H1 (cell line): ENCODE data around the gene SLC35E3. TPM values are rescaled to one million over a fixed set of nuclear protein-coding genes. Genes with fewer than 3 reads are reported as not detected.

Source experiments
- CTCF ChIA-PET: fragments of 300-600 bp; sonication (Branson Sonifier 250); formaldehyde crosslinking; loops from one replicate; lab custom pipeline; 2021; ENCODE audit not compliant: partially characterized antibody; lab: Charles Lee
- POLR2A ChIA-PET: fragments of 300-600 bp; sonication (Branson Sonifier 250); formaldehyde crosslinking; loops from one replicate; lab custom pipeline; 2021; ENCODE audit warnings: inconsistent platforms; ENCODE audit not compliant: partially characterized antibody; lab: Charles Lee
- DNase-seq, 2 experiments: peaks; one replicate each; pipeline versions ENCODE4 v3.0.0 to v3.0.0-alpha.2; 2010 to 2022; ENCODE audit warnings: low spot score in 2 of 2, low read depth in 1 of 2, mixed read lengths in 1 of 2
- FAIRE-seq: peaks from 2 replicates; lab custom pipeline; 2011; peaks lifted over from hg19 to GRCh38; lab: Jason Lieb, UNC
- H2AFZ ChIP-seq: 2 replicates; pipeline ENCODE4 v1.8.1; 2012; ENCODE audit warnings: low read length, inconsistent platforms
- H2AK5ac ChIP-seq: 2 replicates; pipeline ENCODE4 v1.6.1; 2013; ENCODE audit warnings: low read depth, low read length
- H2BK120ac ChIP-seq: replicated peaks from 2 replicates; pipeline ENCODE3; 2013; ENCODE audit warnings: low read depth, low read length, inconsistent platforms
- H2BK12ac ChIP-seq: 2 replicates; pipeline ENCODE4 v1.6.1; 2013; ENCODE audit warnings: low read depth, low read length
- H2BK15ac ChIP-seq: 2 replicates; pipeline ENCODE4 v1.6.1; 2013; ENCODE audit warnings: low read length
- H2BK20ac ChIP-seq: 2 replicates; pipeline ENCODE4 v1.6.1; 2013; ENCODE audit warnings: low read length
- H2BK5ac ChIP-seq: 2 replicates; pipeline ENCODE4 v1.6.1; 2013; ENCODE audit warnings: low read depth, low read length
- H3K14ac ChIP-seq: 2 replicates; pipeline ENCODE4 v1.6.1; 2013; ENCODE audit warnings: inconsistent platforms; ENCODE audit not compliant: insufficient read length
- H3K18ac ChIP-seq: 2 replicates; pipeline ENCODE4 v1.6.1; 2013; ENCODE audit warnings: low read length; ENCODE audit errors: extremely low read depth
- H3K23ac ChIP-seq: 2 replicates; pipeline ENCODE4 v1.6.1; 2013; ENCODE audit warnings: inconsistent platforms; ENCODE audit not compliant: insufficient read length
- H3K23me2 ChIP-seq: 2 replicates; pipeline ENCODE4 v1.6.1; 2013; ENCODE audit warnings: low read depth, low read length
- H3K27ac ChIP-seq: 2 replicates; pipeline ENCODE4 v1.6.1; 2011; ENCODE audit warnings: low read depth, low read length, inconsistent platforms
- H3K27me3 ChIP-seq, 4 experiments: replicated peaks in 1 of 4; 1 replicate in 1 of 4; 2 replicates in 3 of 4; pipeline versions ENCODE4 v1.6.1 to v1.8.1; 2011 to 2013; ENCODE audit warnings: low read length in 3 of 4, mild to moderate bottlenecking in 3 of 4, inconsistent platforms in 2 of 4, mixed read lengths in 2 of 4, moderate library complexity in 1 of 4; ENCODE audit not compliant: control insufficient read depth in 3 of 4, insufficient read depth in 3 of 4; ENCODE audit errors: extremely low read depth in 1 of 4
- H3K36me3 ChIP-seq, 4 experiments: 2 replicates each; pipeline versions ENCODE4 v1.6.1 to v1.8.1; 2011 to 2013; ENCODE audit warnings: mild to moderate bottlenecking in 4 of 4, low read length in 3 of 4, moderate library complexity in 2 of 4, control low read depth in 1 of 4, inconsistent platforms in 1 of 4; ENCODE audit not compliant: insufficient read depth in 4 of 4, control insufficient read depth in 2 of 4
- H3K4ac ChIP-seq: replicated peaks from 2 replicates; pipeline ENCODE3; 2013; ENCODE audit warnings: low read length, low read depth, mixed read lengths, inconsistent platforms; ENCODE audit not compliant: insufficient read length
- H3K4me1 ChIP-seq, 4 experiments: replicated peaks in 1 of 4; 1 replicate in 1 of 4; 2 replicates in 3 of 4; pipeline versions ENCODE4 v1.6.1 to v1.8.1; 2011 to 2013; ENCODE audit warnings: low read length in 3 of 4, inconsistent platforms in 2 of 4, mixed read lengths in 1 of 4; ENCODE audit not compliant: insufficient read depth in 4 of 4, control insufficient read depth in 3 of 4
- H3K4me2 ChIP-seq, 2 experiments: 2 replicates each; pipeline versions ENCODE4 v1.6.1 to v1.8.1; 2011 to 2013; ENCODE audit warnings: low read depth in 2 of 2, low read length in 2 of 2, control low read depth in 1 of 2, inconsistent platforms in 1 of 2, mild to moderate bottlenecking in 1 of 2; ENCODE audit not compliant: insufficient read depth in 1 of 2
- H3K4me3 ChIP-seq, 4 experiments: fragments of 200-600, 300-600 bp in 1 of 4; sonication (generic), shearing (Covaris generic), sonication (Bioruptor Twin) in 1 of 4; 2 replicates each; pipeline versions ENCODE4 v1.5.1 to v1.8.1; 2011 to 2016; ENCODE audit warnings: low read length in 4 of 4, low read depth in 3 of 4, control low read depth in 2 of 4, inconsistent platforms in 2 of 4, mild to moderate bottlenecking in 2 of 4, mixed read lengths in 1 of 4, moderate library complexity in 1 of 4; ENCODE audit not compliant: insufficient read depth in 2 of 4; ENCODE audit errors: extremely low read depth in 1 of 4
- H3K56ac ChIP-seq: replicated peaks from 2 replicates; pipeline ENCODE3; 2013; ENCODE audit warnings: low read depth, mild to moderate bottlenecking, mixed read lengths, low read length, inconsistent platforms; ENCODE audit not compliant: insufficient read length
- H3K79me1 ChIP-seq: 2 replicates; pipeline ENCODE4 v1.6.1; 2013; ENCODE audit warnings: low read depth, low read length, control low read depth
- H3K79me2 ChIP-seq, 2 experiments: 2 replicates each; pipeline versions ENCODE4 v1.6.1 to v1.8.1; 2012 to 2013; ENCODE audit warnings: low read length in 2 of 2, mild to moderate bottlenecking in 2 of 2, inconsistent platforms in 1 of 2; ENCODE audit not compliant: insufficient read depth in 2 of 2, control insufficient read depth in 1 of 2
- H3K9ac ChIP-seq, 4 experiments: replicated peaks in 1 of 4; 1 replicate in 1 of 4; 2 replicates in 3 of 4; pipeline versions ENCODE4 v1.6.1 to v1.8.1; 2011 to 2013; ENCODE audit warnings: low read depth in 3 of 4, low read length in 3 of 4, control low read depth in 2 of 4, mild to moderate bottlenecking in 2 of 4, moderate library complexity in 2 of 4, inconsistent platforms in 1 of 4; ENCODE audit errors: extremely low read depth in 1 of 4
- H3K9me3 ChIP-seq, 2 experiments: 2 replicates each; pipeline versions ENCODE4 v1.6.1 to v1.8.1; 2012 to 2013; ENCODE audit warnings: mild to moderate bottlenecking in 2 of 2, moderate library complexity in 2 of 2, control low read depth in 1 of 2, inconsistent platforms in 1 of 2, low read depth in 1 of 2, low read length in 1 of 2, mixed read lengths in 1 of 2; ENCODE audit not compliant: insufficient read depth in 2 of 2
- H4K20me1 ChIP-seq, 2 experiments: replicated peaks in 1 of 2; 2 replicates each; pipeline versions ENCODE3 to v1.8.1; 2011 to 2013; ENCODE audit warnings: inconsistent platforms in 2 of 2, low read length in 2 of 2, mild to moderate bottlenecking in 1 of 2; ENCODE audit not compliant: insufficient read depth in 2 of 2, control insufficient read depth in 1 of 2
- H4K5ac ChIP-seq: 2 replicates; pipeline ENCODE4 v1.6.1; 2013; ENCODE audit warnings: low read length, low read depth, mixed read lengths, inconsistent platforms; ENCODE audit not compliant: insufficient read length
- H4K8ac ChIP-seq: 2 replicates; pipeline ENCODE4 v1.8.0; 2013; ENCODE audit warnings: mild to moderate bottlenecking, moderate library complexity, low read length, inconsistent platforms; ENCODE audit not compliant: insufficient read depth; ENCODE audit errors: extremely low read depth
- H4K91ac ChIP-seq: replicated peaks from 2 replicates; pipeline ENCODE3; 2013; ENCODE audit warnings: low read length, mixed read lengths, inconsistent platforms; ENCODE audit not compliant: insufficient read length
- BRCA1 ChIP-seq: IDR thresholded peaks from 2 replicates; pipeline ENCODE4 v1.6.1; 2012; ENCODE audit warnings: low read depth, low read length, improper control_type of control experiment
- CREB1 ChIP-seq: IDR thresholded peaks from 2 replicates; pipeline ENCODE4 v1.6.1; 2012; ENCODE audit warnings: inconsistent platforms
- KDM1A ChIP-seq: fragments of 200-600, 300-600 bp; sonication (generic); IDR thresholded peaks from 2 replicates; pipeline ENCODE4 v1.7.1; 2016; ENCODE audit warnings: mild to moderate bottlenecking, low read length, borderline replicate concordance
- RAD21 ChIP-seq, 2 experiments: IDR thresholded peaks in 1 of 2; conservative IDR thresholded peaks in 1 of 2; 2 replicates each; pipeline ENCODE4 v1.6.1; 2011; ENCODE audit warnings: low read depth in 2 of 2, low read length in 2 of 2, improper control_type of control experiment in 1 of 2, inconsistent platforms in 1 of 2, mild to moderate bottlenecking in 1 of 2, moderate library complexity in 1 of 2
- RBBP5 ChIP-seq: IDR thresholded peaks from 2 replicates; pipeline ENCODE4 v1.7.1; 2012; ENCODE audit warnings: low read depth, mild to moderate bottlenecking, inconsistent platforms, low read length, moderate library complexity, borderline replicate concordance
- WGBS, 2 experiments: shearing (Covaris generic) in 1 of 2; methylation state at CpG; one replicate each; pipeline versions ENCODE4 v1.1.6 to v1.1.7; 2013 to 2015; ENCODE audit warnings: low lambda C conversion rate in 2 of 2, mixed read lengths in 2 of 2, inconsistent platforms in 1 of 2, low coverage in 1 of 2, missing lambda C conversion rate in 1 of 2; ENCODE audit not compliant: insufficient replicate concordance in 2 of 2, insufficient coverage in 1 of 2, insufficient read length in 1 of 2; ENCODE audit errors: extremely low coverage in 1 of 2, missing lambda C conversion rate in 1 of 2; 5-methylcytosine and 5-hydroxymethylcytosine counted together
- polyA plus RNA-seq, 7 experiments: library from polyadenylated mRNA; depleted of rRNA in 3 of 7; stranded (reverse) in 5 of 7; unstranded in 2 of 7; fragments of >200 nt in 5 of 7; fragments of 200-250 nt in 2 of 7; gene quantifications; 1 replicate in 5 of 7; 2 replicates in 1 of 7; 4 replicates in 1 of 7; pipeline versions ENCODE4 v1.2.1 to v1.2.3, GENCODE V29; 2011 to 2013; ENCODE audit warnings: missing spikeins in 2 of 7, mixed read lengths in 2 of 7
- total RNA-seq: library from RNA; stranded (reverse); fragmentation: NEBNext Ultra II Directional; extraction: Animal tissue kit (Norgen Biotek cat#: 25700); gene quantifications from 2 replicates; pipeline ENCODE4 v1.2.1, GENCODE V29; 2021

The SLC35E3 gene
- total and polyA plus RNA-seq, 2 of the 8 experiments (the other 6 are each of a cell fraction or from before 2014, with no cell fraction given) = 10.0 to 10.9 TPM

GRCh38 chr12:68809190-68810026 lies 63.4 kb downstream of the SLC35E3 start:
- H3K79me2 ChIP-seq = peaks cover 4 to 56% of the 10 kb centered on the region in 2 experiments
- CTCF ChIA-PET = interaction anchor here (1.1 to 2.2 kb wide), 3 partner anchors 8 to 27 kb away, joined by 3 to 14 read pairs (median 3); no protein-coding TSS in a partner anchor
- no peak overlapping the region for H2BK15ac ChIP-seq
- H3K4me1 ChIP-seq = peaks cover 3 to 9% (median 6%) of the 10 kb centered on the region in 4 experiments; a peak in 5 of 7 replicates
- peak overlapping the region; percentile 88 for H4K91ac ChIP-seq
- H2BK12ac ChIP-seq = peak overlapping the region; percentile 53; the same call in 1 of the 2 replicates
- no peak overlapping the region for H4K5ac ChIP-seq
- no peaks in the 10 kb centered on the region for H3K9me3 ChIP-seq
- H2BK5ac ChIP-seq = peak overlapping the region; percentile 99; the same call in 1 of the 2 replicates
- no peak overlapping the region for H3K14ac ChIP-seq
- FAIRE-seq (no peak), DNase-seq (no peak)
- H2BK20ac ChIP-seq = no peak overlapping the region
- H3K4ac ChIP-seq = peak overlapping the region; percentile 69
- no peaks in the 10 kb centered on the region; the same call in 1 of the 2 replicates for H3K79me1 ChIP-seq
- H2BK120ac ChIP-seq = peak overlapping the region; percentile 83
- no peak overlapping the region for H3K56ac ChIP-seq
- H3K23me2 ChIP-seq = peaks cover 2% of the 10 kb centered on the region
- peaks cover 0 to 43% (median 18%) of the 10 kb centered on the region in 4 experiments; a peak in 7 of 8 replicates for H3K36me3 ChIP-seq
- no peak overlapping the region for H4K8ac ChIP-seq
- peak overlapping the region; percentile 40; the same call in 1 of the 2 replicates for H3K18ac ChIP-seq
- no peak overlapping the region for H2AFZ ChIP-seq
- POLR2A ChIA-PET = interaction anchor here (0.6 to 3.3 kb wide), 19 partner anchors 8 to 412 kb away, joined by 3 to 41 read pairs (median 4); partner anchors contain the start of genes RAP1B and SLC35E3
- H2AK5ac ChIP-seq = peak overlapping the region; percentile 11; the same call in 1 of the 2 replicates
- peak overlapping the region; percentile 68 to 70 for H3K4me2 ChIP-seq
- H4K20me1 ChIP-seq = peaks cover 1 to 5% of the 10 kb centered on the region in 2 experiments
- H3K23ac ChIP-seq = no peak overlapping the region
- peak overlapping the region; percentile 69; the same call in 1 of the 2 replicates for H3K27ac ChIP-seq
- peak overlapping the region; percentile 78 to 92 (median 80) for H3K9ac ChIP-seq
- peak; percentile 39; the same call in 1 of the 2 replicates for TF ChIP-seq KDM1A
- no peak for TF ChIP-seq RBBP5
- no peak for TF ChIP-seq RAD21 (IDR thresholded peaks at IDR 0.05 in 1 of 2, conservative IDR thresholded peaks at IDR 0.05 in 1 of 2; ENCODE audit: low read depth in 2 of 2, low read length in 2 of 2)
- no peak for TF ChIP-seq BRCA1
- TF ChIP-seq CREB1 = no peak
- no peaks in the 10 kb centered on the region for H3K27me3 ChIP-seq
- WGBS, 2 experiments = 74% methylated on average over 12 of the region's 12 CpGs; no CpG with 5 or more reads in 1 of the 2 experiments
- H3K4me3 ChIP-seq = peak overlapping the region; percentile 92 to 97 (median 94)
